GM23338 (cell line): Measurements from ENCODE around the gene KCNH5.

Experiments
- CREB1 ChIP-seq: fragments of 250-450 bp; sonication (Bioruptor Pico); IDR thresholded peaks from 2 replicates; pipeline ENCODE4 v1.5.0; 2020; ENCODE audit warnings: low read depth, mild to moderate bottlenecking, moderate library complexity
- CTCF ChIP-seq, 2 experiments: fragments of 200-600 bp in 1 of 2; sonication (generic) in 1 of 2; conservative IDR thresholded peaks; 2 replicates each; pipeline versions ENCODE4 v1.5.1 to v1.6.1; 2016 to 2017; ENCODE audit warnings: antibody characterized with exemption in 2 of 2, low read depth in 2 of 2, mild to moderate bottlenecking in 2 of 2, moderate library complexity in 1 of 2
- EZH2phosphoT487 ChIP-seq: fragments of 200-600 bp; sonication (generic); IDR thresholded peaks from one replicate; pipeline ENCODE4 v1.8.1; 2018; ENCODE audit warnings: antibody characterized with exemption; ENCODE audit not compliant: unreplicated experiment
- JUNB ChIP-seq: IDR thresholded peaks from one replicate; pipeline ENCODE4 v1.6.1; 2016; ENCODE audit warnings: antibody characterized with exemption; ENCODE audit not compliant: unreplicated experiment
- POLR2AphosphoS5 ChIP-seq: IDR thresholded peaks from 2 replicates; pipeline ENCODE4 v1.6.1; 2016; ENCODE audit warnings: antibody characterized with exemption, low read depth

GRCh38 chr14:63032076-63032475, 13.2 kb downstream of the KCNH5 start:
- no peak for TF ChIP-seq CTCF (conservative IDR thresholded peaks at IDR 0.05; ENCODE audit: low read depth in 2 of 2)
- TF ChIP-seq POLR2AphosphoS5: no peak
- TF ChIP-seq CREB1 (CRISPR knock-in tag): no peak
- TF ChIP-seq JUNB: no peak
- no peak for TF ChIP-seq EZH2phosphoT487
